Activated CD4-positive, alpha-beta memory T cell treated with anti-CD3 and anti-CD28 coated beads for 36 hours (primary cell): ENCODE measurements around the gene TATDN2. TPM values are rescaled to one million over a fixed set of nuclear protein-coding genes. Genes with fewer than 3 reads are reported as not detected.
A peak's percentile ranks its signal among the peaks of the same experiment; 100 is the strongest.
"Not testable (repeated sequence)": the region's sequence is repeated elsewhere in the genome, so short reads cannot be mapped to it uniquely, and the experiment has no call there.

Source experiments
- CTCF ChIA-PET: fragments of 350-600 bp; sonication (Branson Sonifier 250); formaldehyde crosslinking; loops from one replicate; lab custom pipeline; 2021; ENCODE audit warnings: antibody characterized with exemption, inconsistent platforms; lab: Charles Lee
- POLR2A ChIA-PET: fragments of 350-600 bp; sonication (Branson Sonifier 250); formaldehyde crosslinking; loops from one replicate; lab custom pipeline; 2021; ENCODE audit warnings: antibody characterized with exemption; lab: Charles Lee
- DNase-seq: peaks from one replicate; pipeline ENCODE4 v3.0.0-alpha.2; 2020
- H3K27ac Mint-ChIP-seq: one replicate; pipeline ENCODE4 v1.8.0; 2021; ENCODE audit warnings: mixed read lengths
- H3K27me3 Mint-ChIP-seq: one replicate; pipeline ENCODE4 v1.8.0; 2021; ENCODE audit warnings: mixed read lengths
- H3K36me3 Mint-ChIP-seq: one replicate; pipeline ENCODE4 v1.8.0; 2021; ENCODE audit warnings: mixed read lengths
- H3K4me1 Mint-ChIP-seq: one replicate; pipeline ENCODE4 v1.8.0; 2021; ENCODE audit warnings: low read depth, mixed read lengths
- H3K4me3 Mint-ChIP-seq: one replicate; pipeline ENCODE4 v1.8.0; 2021; ENCODE audit warnings: mild to moderate bottlenecking, mixed read lengths
- H3K9me3 Mint-ChIP-seq: one replicate; pipeline ENCODE4 v1.8.0; 2021; ENCODE audit warnings: mixed read lengths
- intact Hi-C: fragments of 100-400 bp; cut with micrococcal nuclease; formaldehyde crosslinking; loops from one replicate; pipeline ENCODE4 v1.15.1; 2023
- total RNA-seq, 2 experiments: library from RNA; stranded (reverse); gene quantifications; one replicate each; pipeline ENCODE4 v1.2.3, GENCODE V29; 2021

TATDN2 gene
- total RNA-seq, 2 experiments from 2014 or later: 36.9 to 39.4 TPM

- Mint-ChIP-seq H3K27me3 (no peaks in the 10 kb centered on the region), H3K4me3 (no peak overlapping the region), H3K4me1 (peaks cover 3% of the 10 kb centered on the region), H3K36me3 (peaks cover 23% of the 10 kb centered on the region), H3K27ac (peak overlapping the region; percentile 28), H3K9me3 (no peaks in the 10 kb centered on the region)
- intact Hi-C loops: no loop called here
- CTCF ChIA-PET: no interaction called here
- DNase-seq: no peak
- POLR2A ChIA-PET: no interaction called here
Observed at GRCh38 chr3:10291641-10292040, 43.4 kb downstream of the TATDN2 start.

GRCh38 chr3:10292505-10293419 lies 44.5 kb downstream of the TATDN2 start, which contains the start of gene GHRL:
Gene GHRL (minus strand): TSS chr3:10292947. CDS start chr3:10290180, 2,767 bp downstream.
- POLR2A ChIA-PET: no interaction called here

GRCh38 chr3:10294030-10294586 lies 45.8 kb downstream of the TATDN2 start:
- H3K4me1 Mint-ChIP-seq: peaks cover 3% of the 10 kb centered on the region
- ChIA-PET CTCF (no interaction called here), POLR2A (no interaction called here)
- H3K4me3 Mint-ChIP-seq: no peak overlapping the region
- DNase-seq: no peak
- no peak overlapping the region for H3K27ac Mint-ChIP-seq
- no peaks in the 10 kb centered on the region for H3K27me3 Mint-ChIP-seq
- H3K36me3 Mint-ChIP-seq: peaks cover 17% of the 10 kb centered on the region
- intact Hi-C loops: no loop called here
- H3K9me3 Mint-ChIP-seq: no peaks in the 10 kb centered on the region

More at GRCh38 chr3:10292505-10293419, 44.5 kb downstream of the TATDN2 start, which contains the start of gene GHRL:
- CTCF ChIA-PET: interaction anchor here (1.3 kb wide), 1 partner anchor 12 kb away, joined by 5 read pairs; no protein-coding TSS in a partner anchor
- H3K27me3 Mint-ChIP-seq: no peaks in the 10 kb centered on the region
- no peaks in the 10 kb centered on the region for H3K9me3 Mint-ChIP-seq
- no peaks in the 10 kb centered on the region for H3K4me1 Mint-ChIP-seq
- DNase-seq: no peak
- H3K27ac Mint-ChIP-seq: peak within 1 kb of the TSS; percentile 28
- no peak within 1 kb of the TSS for H3K4me3 Mint-ChIP-seq
- intact Hi-C loops: no loop called here
- peaks cover 21% of the 10 kb centered on the region for H3K36me3 Mint-ChIP-seq

- H3K4me3 Mint-ChIP-seq, H3K27me3 Mint-ChIP-seq, POLR2A ChIA-PET, H3K9me3 Mint-ChIP-seq, DNase-seq, CTCF ChIA-PET, intact Hi-C loops, H3K27ac Mint-ChIP-seq: not testable (repeated sequence)
- peaks cover 10% of the 10 kb centered on the region for H3K4me1 Mint-ChIP-seq
- H3K36me3 Mint-ChIP-seq: peaks cover 40% of the 10 kb centered on the region
Observed at GRCh38 chr3:10298064-10298463, 49.8 kb downstream of the TATDN2 start.

- Mint-ChIP-seq H3K27ac (peak overlapping the region; percentile 77), H3K4me1 (peaks cover 10% of the 10 kb centered on the region), H3K4me3 (no peak overlapping the region), H3K9me3 (no peaks in the 10 kb centered on the region), H3K36me3 (peaks cover 48% of the 10 kb centered on the region), H3K27me3 (no peaks in the 10 kb centered on the region)
- CTCF ChIA-PET: interaction anchor here (0.6 to 1.0 kb wide), 2 partner anchors 9 to 12 kb away, joined by 3 read pairs; no protein-coding TSS in a partner anchor
- POLR2A ChIA-PET: no interaction called here
- no peak for DNase-seq
- intact Hi-C loops: no loop called here
Observed at GRCh38 chr3:10299175-10299574, 50.9 kb downstream of the TATDN2 start.

- peak overlapping the region; percentile 77 for H3K27ac Mint-ChIP-seq
- intact Hi-C loops: no loop called here
- peaks cover 10% of the 10 kb centered on the region for H3K4me1 Mint-ChIP-seq
- no peaks in the 10 kb centered on the region for H3K9me3 Mint-ChIP-seq
- H3K36me3 Mint-ChIP-seq: peaks cover 50% of the 10 kb centered on the region
- POLR2A ChIA-PET: no interaction called here
- H3K27me3 Mint-ChIP-seq: no peaks in the 10 kb centered on the region
- H3K4me3 Mint-ChIP-seq: no peak overlapping the region
- no peak for DNase-seq
- CTCF ChIA-PET: interaction anchor here (0.6 to 1.0 kb wide), 2 partner anchors 10 to 13 kb away, joined by 3 read pairs; no protein-coding TSS in a partner anchor
Observed at GRCh38 chr3:10299679-10300078, 51.4 kb downstream of the TATDN2 start.

GRCh38 chr3:10300087-10300486 lies 51.8 kb downstream of the TATDN2 start:
- ChIA-PET CTCF (interaction anchor here (0.6 to 1.0 kb wide), 2 partner anchors 10 to 13 kb away, joined by 3 read pairs; no protein-coding TSS in a partner anchor), POLR2A (no interaction called here)
- no peak for DNase-seq
- no peak overlapping the region for H3K4me3 Mint-ChIP-seq
- H3K27me3 Mint-ChIP-seq: no peaks in the 10 kb centered on the region
- intact Hi-C loops: no loop called here
- peak overlapping the region; percentile 77 for H3K27ac Mint-ChIP-seq
- H3K4me1 Mint-ChIP-seq: peaks cover 10% of the 10 kb centered on the region
- H3K36me3 Mint-ChIP-seq: peaks cover 53% of the 10 kb centered on the region
- H3K9me3 Mint-ChIP-seq: no peaks in the 10 kb centered on the region

GRCh38 chr3:10303105-10303504 lies 54.8 kb downstream of the TATDN2 start:
- intact Hi-C loops: no loop called here
- Mint-ChIP-seq H3K4me3 (no peak overlapping the region), H3K4me1 (peaks cover 10% of the 10 kb centered on the region), H3K27me3 (no peaks in the 10 kb centered on the region), H3K27ac (no peak overlapping the region), H3K9me3 (no peaks in the 10 kb centered on the region), H3K36me3 (peaks cover 53% of the 10 kb centered on the region)
- ChIA-PET CTCF (no interaction called here), POLR2A (no interaction called here)
- DNase-seq: no peak

GRCh38 chr3:10303785-10304184 lies 55.5 kb downstream of the TATDN2 start:
- peaks cover 56% of the 10 kb centered on the region for H3K36me3 Mint-ChIP-seq
- H3K27ac Mint-ChIP-seq: peak overlapping the region; percentile 33
- no peak for DNase-seq
- H3K4me3 Mint-ChIP-seq: no peak overlapping the region
- H3K27me3 Mint-ChIP-seq: no peaks in the 10 kb centered on the region
- CTCF ChIA-PET: interaction anchor here (0.9 to 1.0 kb wide), 2 partner anchors 9 to 17 kb away, joined by 3 read pairs; no protein-coding TSS in a partner anchor
- peaks cover 10% of the 10 kb centered on the region for H3K4me1 Mint-ChIP-seq
- intact Hi-C loops: no loop called here
- POLR2A ChIA-PET: no interaction called here
- no peaks in the 10 kb centered on the region for H3K9me3 Mint-ChIP-seq

GRCh38 chr3:10304905-10305304 lies 56.6 kb downstream of the TATDN2 start:
- H3K9me3 Mint-ChIP-seq: no peaks in the 10 kb centered on the region
- peaks cover under 1% of the 10 kb centered on the region for H3K4me1 Mint-ChIP-seq
- intact Hi-C loops: no loop called here
- H3K36me3 Mint-ChIP-seq: peaks cover 54% of the 10 kb centered on the region
- no peak for DNase-seq
- no peak overlapping the region for H3K27ac Mint-ChIP-seq
- ChIA-PET POLR2A (interaction anchor here (1.2 kb wide), 1 partner anchor 9 kb away, joined by 3 read pairs; no protein-coding TSS in a partner anchor), CTCF (interaction anchor here (0.9 to 1.0 kb wide), 2 partner anchors 8 to 41 kb away, joined by 3 read pairs; no protein-coding TSS in a partner anchor)
- H3K4me3 Mint-ChIP-seq: no peak overlapping the region
- no peaks in the 10 kb centered on the region for H3K27me3 Mint-ChIP-seq

GRCh38 chr3:10305331-10305902 lies 57.2 kb downstream of the TATDN2 start:
- CTCF ChIA-PET: interaction anchor here (1.0 kb wide), 1 partner anchor 42 kb away, joined by 3 read pairs; no protein-coding TSS in a partner anchor
- H3K9me3 Mint-ChIP-seq: no peaks in the 10 kb centered on the region
- no peak for DNase-seq
- peaks cover 58% of the 10 kb centered on the region for H3K36me3 Mint-ChIP-seq
- no peak overlapping the region for H3K4me3 Mint-ChIP-seq
- peaks cover 2% of the 10 kb centered on the region for H3K4me1 Mint-ChIP-seq
- intact Hi-C loops: no loop called here
- H3K27me3 Mint-ChIP-seq: no peaks in the 10 kb centered on the region
- H3K27ac Mint-ChIP-seq: no peak overlapping the region
- POLR2A ChIA-PET: interaction anchor here (1.2 kb wide), 1 partner anchor 8 kb away, joined by 3 read pairs; no protein-coding TSS in a partner anchor
